HCT116 (cell line): ENCODE results near the gene TNRC6C. TPM values are rescaled to one million over a fixed set of nuclear protein-coding genes. Genes with fewer than 3 reads are reported as not detected.

ENCODE experiments used
- ATAC-seq: fragments of 200-7000 bp; cut with Tn5 transposase; 2 replicates; pipeline ENCODE4 v1.9.1; 2020; ENCODE audit warnings: mild to moderate bottlenecking, moderate library complexity
- BruUV-seq: library from RNA; stranded (reverse); fragments of 400-500 nt; replicated peaks from 2 replicates; lab custom pipeline; 2021; lab: Mats Ljungman, UMichigan
- CTCF ChIA-PET: fragments of 300-600 bp; sonication (Branson Sonifier 250); formaldehyde crosslinking; loops from one replicate; lab custom pipeline; 2021; ENCODE audit warnings: antibody characterized with exemption; lab: Charles Lee
- POLR2A ChIA-PET: fragments of 300-600, 350-600 bp; sonication (Branson Sonifier 250); formaldehyde crosslinking; loops from one replicate; lab custom pipeline; 2021; ENCODE audit warnings: antibody characterized with exemption; lab: Charles Lee
- RAD21 ChIA-PET, 2 experiments: fragments of 300-600 bp; sonication (Branson Sonifier 250); formaldehyde crosslinking; loops; one replicate each; lab custom pipeline; 2023; ENCODE audit warnings: low total read pairs in 2 of 2; ENCODE audit not compliant: uncharacterized antibody in 2 of 2, unreplicated experiment in 2 of 2, low non-redundant PET in 1 of 2; lab: Charles Lee
- DNase-seq: peaks from one replicate; pipeline ENCODE4 v3.0.0-alpha.2; 2010; ENCODE audit warnings: low read depth, low spot score
- H2AFZ ChIP-seq: fragments of 200-600 bp; shearing (Covaris generic), sonication (generic); 2 replicates; pipeline ENCODE4 v1.6.1; 2017; ENCODE audit warnings: low read depth, mixed run types, mixed read lengths, antibody characterized with exemption, low read length; ENCODE audit not compliant: poor library complexity, severe bottlenecking
- H3K27ac ChIP-seq: 2 replicates; pipeline ENCODE4 v1.5.1; 2012; ENCODE audit warnings: low read depth, low read length
- H3K27me3 ChIP-seq: fragments of 200-600 bp; sonication (generic); 2 replicates; pipeline ENCODE4 v1.6.1; 2016; ENCODE audit warnings: mixed run types, low read length, mixed read lengths; ENCODE audit not compliant: insufficient read depth
- H3K36me3 ChIP-seq, 2 experiments: fragments of 200-500 bp in 1 of 2; fragments of 200-600 bp in 1 of 2; sonication (Bioruptor generic) in 1 of 2; sonication (generic) in 1 of 2; 2 replicates each; pipeline versions ENCODE4 v1.5.1 to v1.6.1; 2014 to 2016; ENCODE audit warnings: low read length in 2 of 2, inconsistent platforms in 1 of 2, mixed read lengths in 1 of 2, mixed run types in 1 of 2; ENCODE audit not compliant: insufficient read depth in 2 of 2, control insufficient read depth in 1 of 2
- H3K4me1 ChIP-seq, 2 experiments: fragments of 200-600 bp in 1 of 2; sonication (generic) in 1 of 2; 2 replicates each; pipeline versions ENCODE4 v1.5.1 to v1.6.1; 2012 to 2017; ENCODE audit warnings: low read length in 2 of 2, inconsistent platforms in 1 of 2, mild to moderate bottlenecking in 1 of 2, mixed read lengths in 1 of 2, mixed run types in 1 of 2, moderate library complexity in 1 of 2; ENCODE audit not compliant: insufficient read depth in 2 of 2, control insufficient read depth in 1 of 2
- H3K4me2 ChIP-seq: fragments of 200-600 bp; sonication (generic); 2 replicates; pipeline ENCODE4 v1.6.1; 2017; ENCODE audit warnings: mixed run types, low read length, mixed read lengths
- H3K4me3 ChIP-seq, 2 experiments: fragments of 200-600 bp in 1 of 2; sonication (generic) in 1 of 2; replicated peaks in 1 of 2; 2 replicates each; pipeline ENCODE4 v1.5.1; 2011 to 2016; ENCODE audit warnings: low read length in 2 of 2, control low read depth in 1 of 2, low read depth in 1 of 2, mild to moderate bottlenecking in 1 of 2, mixed read lengths in 1 of 2, mixed run types in 1 of 2
- H3K79me2 ChIP-seq: fragments of 200-600 bp; sonication (generic); 2 replicates; pipeline ENCODE4 v1.6.1; 2017; ENCODE audit warnings: mild to moderate bottlenecking, mixed run types, low read length, moderate library complexity, mixed read lengths; ENCODE audit not compliant: insufficient read depth
- H3K9ac ChIP-seq: fragments of 200-600 bp; sonication (generic); 2 replicates; pipeline ENCODE4 v1.6.1; 2016; ENCODE audit warnings: low read length, mixed read lengths
- H3K9me2 ChIP-seq: fragments of 200-600 bp; sonication (generic), shearing (Covaris generic); 2 replicates; pipeline ENCODE4 v1.6.1; 2017; ENCODE audit warnings: mixed run types, mild to moderate bottlenecking, moderate library complexity; ENCODE audit not compliant: insufficient read depth
- H3K9me3 ChIP-seq, 2 experiments: fragments of 200-500 bp in 1 of 2; fragments of 200-600 bp in 1 of 2; sonication (Bioruptor generic) in 1 of 2; sonication (generic) in 1 of 2; 2 replicates each; pipeline ENCODE4 v1.6.1; 2014 to 2017; ENCODE audit warnings: low read length in 2 of 2, mixed read lengths in 2 of 2, inconsistent platforms in 1 of 2, low read depth in 1 of 2, mild to moderate bottlenecking in 1 of 2, mixed run types in 1 of 2, moderate library complexity in 1 of 2; ENCODE audit not compliant: control insufficient read depth in 1 of 2, insufficient read depth in 1 of 2
- H4K20me1 ChIP-seq: fragments of 200-600 bp; sonication (generic), shearing (Covaris generic); 2 replicates; pipeline ENCODE4 v1.6.1; 2017; ENCODE audit warnings: mixed run types, mild to moderate bottlenecking, moderate library complexity; ENCODE audit not compliant: insufficient read depth
- ATF3 ChIP-seq: IDR thresholded peaks from 2 replicates; pipeline ENCODE4 v1.6.1; 2012
- CBX3 ChIP-seq: IDR thresholded peaks from 2 replicates; pipeline ENCODE4 v1.6.1; 2012; ENCODE audit warnings: low read depth
- CEBPB ChIP-seq: IDR thresholded peaks from 2 replicates; pipeline ENCODE4 v1.6.1; 2012; ENCODE audit warnings: low read depth
- EZH2 ChIP-seq: fragments of 200-600 bp; sonication (generic); IDR thresholded peaks from 2 replicates; pipeline ENCODE4 v1.6.1; 2017; ENCODE audit warnings: antibody characterized with exemption, mixed run types
- EZH2phosphoT487 ChIP-seq: fragments of 200-600 bp; IDR thresholded peaks from 2 replicates; pipeline ENCODE4 v1.6.1; 2018; ENCODE audit warnings: antibody characterized with exemption, borderline replicate concordance
- FOSL1 ChIP-seq: IDR thresholded peaks from 2 replicates; pipeline ENCODE4 v1.6.1; 2012; ENCODE audit warnings: low read depth
- MAX ChIP-seq: IDR thresholded peaks from 2 replicates; pipeline ENCODE4 v1.6.1; 2012
- POLR2A ChIP-seq: IDR thresholded peaks from 2 replicates; pipeline ENCODE4 v1.7.0; 2011; ENCODE audit warnings: borderline replicate concordance; ENCODE audit not compliant: insufficient read depth, insufficient read length; ENCODE audit errors: extremely low read depth
- POLR2AphosphoS5 ChIP-seq: IDR thresholded peaks from 2 replicates; pipeline ENCODE4 v1.6.1; 2011; ENCODE audit warnings: mild to moderate bottlenecking, low read depth, low read length, moderate library complexity
- REST ChIP-seq: IDR thresholded peaks from 2 replicates; pipeline ENCODE4 v1.6.1; 2012; ENCODE audit warnings: low read depth
- SIN3A ChIP-seq: IDR thresholded peaks from 2 replicates; pipeline ENCODE4 v1.6.1; 2012; ENCODE audit warnings: low read depth
- SRF ChIP-seq: IDR thresholded peaks from 2 replicates; pipeline ENCODE4 v1.6.1; 2012; ENCODE audit warnings: low read depth
- TCF7L2 ChIP-seq: IDR thresholded peaks from 2 replicates; pipeline ENCODE4 v1.7.0; 2011; ENCODE audit warnings: borderline replicate concordance, inconsistent platforms; ENCODE audit not compliant: insufficient read depth, insufficient read length; ENCODE audit errors: extremely low read depth
- YY1 ChIP-seq: IDR thresholded peaks from 2 replicates; pipeline ENCODE4 v1.6.1; 2011; ENCODE audit warnings: low read length, low read depth, moderate library complexity, mild to moderate bottlenecking; ENCODE audit not compliant: insufficient replicate concordance; ENCODE audit errors: extremely low read depth
- ZBTB33 ChIP-seq: IDR thresholded peaks from 2 replicates; pipeline ENCODE4 v1.6.1; 2011; ENCODE audit warnings: mild to moderate bottlenecking, low read length, moderate library complexity; ENCODE audit not compliant: insufficient replicate concordance; ENCODE audit errors: extremely low read depth
- ZFX ChIP-seq: fragments of 450-650 bp; IDR thresholded peaks from 2 replicates; pipeline ENCODE4 v1.6.1; 2017
- ZNF274 ChIP-seq: fragments of 200-500 bp; sonication (Bioruptor generic); IDR thresholded peaks from 2 replicates; pipeline ENCODE4 v1.6.1; 2014; ENCODE audit warnings: mild to moderate bottlenecking, low read depth, low read length, inconsistent platforms
- intact Hi-C: fragments of 100-400 bp; cut with micrococcal nuclease; formaldehyde crosslinking; loops from 2 replicates; pipeline ENCODE4 v1.10.0; 2022
- total RNA-seq: library from RNA; stranded (reverse); gene quantifications from one replicate; pipeline ENCODE4 v1.2.1, GENCODE V29; 2021; ENCODE audit not compliant: unreplicated experiment

TNRC6C gene
- total RNA-seq, 1 experiment from 2014 or later = 23.4 TPM

GRCh38 chr17:78075545-78075944 is 117.0 kb downstream of the TNRC6C start:
- H4K20me1 ChIP-seq = no peaks in the 10 kb centered on the region
- ATAC-seq (no peak), DNase-seq (no peak)
- peaks cover 10 to 20% of the 10 kb centered on the region in 2 experiments; a peak in 2 of 4 replicates for H3K36me3 ChIP-seq
- ChIA-PET RAD21 (no interaction called here), POLR2A (no interaction called here), CTCF (interaction anchor here (1.5 kb wide), 1 partner anchor 9 kb away, joined by 3 read pairs; no protein-coding TSS in a partner anchor)
- no peak overlapping the region for H3K9ac ChIP-seq
- H3K9me2 ChIP-seq = no peaks in the 10 kb centered on the region
- TF ChIP-seq SRF (no peak), ZFX (no peak), SIN3A (no peak), MAX (no peak), POLR2AphosphoS5 (no peak), CEBPB (no peak), CBX3 (no peak), REST (no peak), ZNF274 (no peak), POLR2A (no peak), YY1 (no peak), ATF3 (no peak), TCF7L2 (no peak), FOSL1 (no peak), ZBTB33 (no peak), EZH2phosphoT487 (no peak), EZH2 (no peak)
- no peak overlapping the region for H3K4me2 ChIP-seq
- no peaks in the 10 kb centered on the region for H3K4me1 ChIP-seq
- no peak overlapping the region for H2AFZ ChIP-seq
- intact Hi-C loops = no loop called here
- H3K9me3 ChIP-seq = no peaks in the 10 kb centered on the region
- H3K4me3 ChIP-seq = no peak overlapping the region
- BruUV-seq = no TSS peak
- no peaks in the 10 kb centered on the region for H3K79me2 ChIP-seq
- no peak overlapping the region for H3K27ac ChIP-seq
- H3K27me3 ChIP-seq = no peaks in the 10 kb centered on the region
